Skeletal muscle cell (primary cell): ENCODE measurements around the gene AUH.
"Not testable (repeated sequence)": the region's sequence is repeated elsewhere in the genome, so short reads cannot be mapped to it uniquely, and the experiment has no call there.

Experiments
- DNase-seq: peaks from one replicate; pipeline ENCODE4 v3.0.0-alpha.2; 2010; ENCODE audit warnings: low read depth
- H3K4me3 ChIP-seq: 2 replicates; pipeline ENCODE4 v1.5.1; 2011; ENCODE audit warnings: low read depth, mild to moderate bottlenecking, control low read depth, low read length, moderate library complexity

AUH gene

DNA sequence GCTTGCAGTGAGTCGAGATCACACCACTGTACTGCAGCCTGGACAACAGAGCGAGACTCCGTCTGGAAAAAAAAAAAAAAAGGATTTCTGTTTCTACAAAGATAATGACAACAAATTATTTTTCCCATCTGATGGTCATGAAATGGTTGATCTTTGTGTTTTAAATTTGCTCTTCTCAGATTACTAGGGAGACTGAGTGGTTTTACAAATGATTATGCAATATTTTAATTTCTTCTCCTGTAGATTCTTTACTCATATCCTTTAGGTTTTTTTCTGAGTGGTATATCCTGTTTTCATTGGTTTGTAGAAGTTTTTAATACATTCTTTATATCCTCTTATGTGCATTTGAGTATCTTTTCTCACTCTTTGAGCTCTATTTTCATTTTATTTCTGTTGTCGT lies 20.6 kb upstream of the AUH start:
- no peak for DNase-seq
- H3K4me3 ChIP-seq: no peak overlapping the region

DNA sequence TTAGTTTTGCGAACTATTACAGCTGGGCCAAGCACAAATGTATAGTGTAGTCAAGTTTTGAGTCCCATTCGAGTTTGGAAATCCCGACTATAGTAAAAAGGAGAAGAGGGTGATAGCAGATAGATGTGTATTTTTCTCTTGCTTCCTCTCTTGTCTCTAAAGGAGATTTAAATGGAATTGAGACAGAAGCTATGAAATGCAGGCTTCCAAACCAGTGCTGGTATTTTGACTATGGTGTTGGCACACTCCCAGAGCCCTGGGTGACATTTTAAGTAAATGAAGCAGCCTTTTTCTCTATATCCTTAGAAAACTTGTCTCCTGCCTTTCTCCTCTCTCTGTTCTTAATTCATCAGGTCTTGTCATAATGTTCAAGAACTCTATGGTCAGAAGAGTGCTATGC lies 17.7 kb upstream of the AUH start:
- no peak for DNase-seq
- H3K4me3 ChIP-seq: no peak overlapping the region

DNA sequence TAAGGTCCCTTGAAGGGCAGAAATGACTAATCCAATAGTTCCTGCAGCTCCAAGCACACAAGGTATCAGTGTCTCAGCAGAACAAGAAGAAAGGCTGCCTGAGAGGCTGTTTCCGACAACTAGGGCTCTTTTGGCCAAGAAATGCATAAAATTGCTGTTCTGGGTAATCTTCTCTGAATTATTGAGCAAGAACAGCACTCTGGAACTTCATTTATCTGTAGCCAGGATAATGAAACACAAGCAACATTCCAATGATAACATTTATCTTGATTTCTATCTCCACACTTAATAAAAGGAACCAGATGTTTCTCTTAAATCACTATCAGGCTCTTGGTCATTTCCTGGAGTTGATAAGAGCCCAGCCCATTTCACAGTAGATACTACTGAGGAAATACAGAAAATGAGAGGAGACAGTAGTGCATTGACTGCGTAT lies 17.0 kb upstream of the AUH start:
- DNase-seq: peak; percentile 40
- no peak overlapping the region for H3K4me3 ChIP-seq

DNA sequence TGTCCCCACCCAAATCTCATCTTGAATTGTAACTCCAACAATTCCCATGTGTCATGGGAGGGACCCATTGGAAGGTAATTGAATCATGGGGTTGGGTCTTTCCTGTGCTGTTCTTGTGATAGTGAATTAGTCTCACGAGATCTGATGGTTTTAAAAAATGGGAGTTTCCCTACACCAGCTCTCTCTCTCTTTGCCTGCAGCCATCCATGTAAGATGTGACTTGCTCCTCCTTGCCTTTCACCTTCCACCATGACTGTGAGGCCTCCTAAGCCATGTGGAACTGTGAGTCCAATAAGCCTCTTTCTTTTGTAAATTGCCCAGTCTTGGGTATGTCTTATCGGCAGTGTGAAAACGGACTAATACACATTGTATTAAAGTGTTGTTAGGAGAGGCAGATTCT lies 16.3 kb upstream of the AUH start:
- H3K4me3 ChIP-seq, DNase-seq: not testable (repeated sequence)

DNA sequence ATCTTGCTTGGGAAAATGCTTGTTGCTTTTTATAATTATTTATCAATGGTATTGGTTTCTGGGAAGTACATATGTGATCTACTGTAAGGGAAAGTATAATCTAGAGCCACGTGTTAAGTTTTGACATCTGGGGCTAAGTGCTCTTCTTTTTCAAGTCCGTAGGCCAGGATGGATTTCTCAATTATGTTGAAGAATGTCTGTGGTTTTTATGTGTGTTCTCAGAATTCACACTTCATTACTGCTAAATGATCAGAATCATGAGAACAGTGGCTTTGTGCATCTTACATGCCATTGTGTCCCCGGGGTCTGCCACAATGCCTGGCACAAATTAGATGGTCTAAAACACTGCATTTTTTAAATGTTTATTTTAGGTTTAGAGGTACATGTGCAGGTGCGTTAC lies 14.5 kb upstream of the AUH start:
- DNase-seq: no peak
- no peak overlapping the region for H3K4me3 ChIP-seq

DNA sequence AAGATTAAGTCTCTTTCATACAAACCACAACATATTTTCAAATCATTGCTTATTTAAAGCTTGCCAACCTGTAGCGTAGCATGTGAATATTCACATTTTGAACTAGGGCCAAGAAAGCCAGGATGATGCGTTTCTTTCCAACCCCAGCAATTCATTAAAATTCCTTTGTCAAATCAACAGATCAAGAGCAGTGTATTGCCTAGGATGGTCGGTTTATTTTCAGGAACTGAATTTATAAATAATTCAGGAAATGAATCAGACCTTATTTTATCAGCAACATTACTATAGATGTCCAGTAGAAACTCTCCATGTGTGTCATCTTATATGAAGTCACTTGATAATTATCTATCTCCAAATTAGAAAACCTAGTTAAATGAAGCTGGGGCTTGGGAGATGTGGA lies 13.2 kb upstream of the AUH start:
- H3K4me3 ChIP-seq: no peak overlapping the region
- DNase-seq: no peak

DNA sequence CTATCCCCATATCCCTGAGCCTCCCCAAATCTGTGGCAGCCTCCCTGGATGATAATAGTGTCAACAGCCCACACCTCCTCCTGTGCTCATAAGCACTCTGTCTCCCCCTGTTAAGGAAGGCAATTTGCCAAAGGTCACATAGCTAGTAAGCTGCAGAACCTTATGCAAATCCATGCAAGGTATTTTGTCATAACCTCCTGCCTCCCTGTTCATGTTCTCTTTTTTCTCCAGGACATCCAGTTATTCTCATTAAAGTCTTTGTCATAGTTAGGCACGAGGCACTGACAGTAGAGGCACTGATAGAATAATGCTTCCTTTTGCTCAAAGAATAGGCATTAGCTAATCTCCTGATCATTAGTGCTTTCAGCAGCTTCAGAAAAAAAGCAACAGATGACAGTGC lies 10.2 kb upstream of the AUH start:
- DNase-seq: no peak
- H3K4me3 ChIP-seq: no peak overlapping the region

DNA sequence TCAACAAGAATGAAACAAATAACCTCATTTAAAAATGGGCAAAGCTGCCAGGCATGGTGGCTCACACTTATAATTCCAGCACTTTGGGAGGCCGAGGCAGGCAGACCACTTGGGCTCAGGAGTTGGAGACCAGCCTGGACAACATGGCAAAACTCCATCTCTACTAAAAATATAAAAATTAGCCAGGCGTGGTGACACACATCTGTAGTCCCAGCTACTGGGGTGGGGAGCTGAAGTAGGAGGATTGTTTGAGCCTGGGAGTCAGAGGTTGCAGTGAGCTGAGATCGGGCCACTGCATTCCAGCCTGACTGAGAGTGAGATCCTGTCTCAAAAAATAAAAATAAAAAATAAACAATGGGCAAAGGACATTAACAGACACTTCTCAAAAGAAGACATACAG lies 8.3 kb upstream of the AUH start:
- not testable (repeated sequence) for H3K4me3 ChIP-seq

DNA sequence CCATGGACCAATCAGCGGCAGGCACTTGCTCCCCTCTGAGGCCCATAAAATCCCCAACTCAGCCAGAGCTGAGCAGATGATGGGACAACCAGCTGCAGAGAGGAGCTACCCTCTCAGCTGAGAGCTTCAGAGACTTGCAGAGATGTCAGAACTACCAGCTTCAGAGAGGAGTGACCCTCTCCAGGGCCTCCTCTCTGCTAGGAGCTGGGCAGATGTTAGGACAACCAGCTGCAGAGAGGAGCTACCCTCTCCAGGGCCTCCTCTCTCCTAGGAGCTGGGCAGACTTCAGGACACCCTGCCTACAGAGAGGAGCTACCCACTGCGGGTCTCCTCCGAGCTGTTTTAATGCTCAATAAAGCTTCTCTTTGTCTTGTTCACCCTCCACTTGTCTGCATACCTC lies 3.0 kb upstream of the AUH start:
- H3K4me3 ChIP-seq: no peak overlapping the region
- no peak for DNase-seq

More for the DNA sequence above, 8.3 kb upstream of the AUH start:
- DNase-seq: not testable (repeated sequence)

DNA sequence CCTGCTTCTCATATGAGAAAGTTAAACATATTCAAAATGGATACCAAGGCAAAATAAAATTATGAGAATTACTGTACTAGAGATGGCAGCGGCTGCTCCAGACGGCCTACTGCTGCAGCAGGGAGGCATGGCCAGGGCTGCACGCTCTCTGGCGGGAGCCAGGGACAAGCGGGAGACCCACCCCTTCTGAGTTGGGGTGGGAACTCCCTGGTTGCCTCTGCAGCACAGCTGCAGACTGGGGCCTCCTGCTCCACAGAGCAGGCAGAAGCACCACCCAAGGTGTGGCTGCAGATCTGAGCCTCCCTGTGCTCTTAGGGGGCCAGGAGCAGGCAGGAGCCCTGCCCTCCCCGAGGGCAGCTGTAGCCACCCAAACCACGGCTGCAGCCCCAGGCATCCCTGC lies 2.3 kb upstream of the AUH start:
- DNase-seq: no peak
- H3K4me3 ChIP-seq: no peak overlapping the region

DNA sequence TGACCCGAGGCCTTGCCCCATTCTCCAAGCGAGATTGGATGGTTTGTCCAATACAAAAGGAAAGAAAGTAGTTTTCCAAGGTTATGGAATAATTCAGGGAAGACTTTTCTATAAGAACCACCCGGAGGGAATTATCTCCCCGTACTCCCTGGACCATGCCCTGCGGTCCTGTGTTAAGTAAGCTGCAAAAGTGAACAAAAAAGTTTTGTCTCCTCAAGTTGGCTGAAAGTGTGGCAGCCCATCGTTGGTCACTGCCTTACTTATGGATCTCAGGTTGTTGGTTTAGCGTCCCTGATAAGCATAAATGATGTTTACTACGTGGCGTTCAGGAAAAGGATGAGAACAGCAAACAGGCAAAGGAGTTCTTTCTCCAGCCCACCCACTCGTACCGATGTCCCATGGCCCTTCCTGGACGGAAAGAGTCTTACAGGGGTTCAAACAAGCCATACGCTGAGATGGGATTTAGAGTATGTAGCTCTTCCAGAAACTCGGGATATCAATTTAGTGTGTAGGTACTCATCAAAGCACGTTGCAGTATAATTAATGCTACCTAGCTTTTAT lies 413 bp upstream of the AUH start:
- peak overlapping the region; percentile 33 for H3K4me3 ChIP-seq
- no peak for DNase-seq

DNA sequence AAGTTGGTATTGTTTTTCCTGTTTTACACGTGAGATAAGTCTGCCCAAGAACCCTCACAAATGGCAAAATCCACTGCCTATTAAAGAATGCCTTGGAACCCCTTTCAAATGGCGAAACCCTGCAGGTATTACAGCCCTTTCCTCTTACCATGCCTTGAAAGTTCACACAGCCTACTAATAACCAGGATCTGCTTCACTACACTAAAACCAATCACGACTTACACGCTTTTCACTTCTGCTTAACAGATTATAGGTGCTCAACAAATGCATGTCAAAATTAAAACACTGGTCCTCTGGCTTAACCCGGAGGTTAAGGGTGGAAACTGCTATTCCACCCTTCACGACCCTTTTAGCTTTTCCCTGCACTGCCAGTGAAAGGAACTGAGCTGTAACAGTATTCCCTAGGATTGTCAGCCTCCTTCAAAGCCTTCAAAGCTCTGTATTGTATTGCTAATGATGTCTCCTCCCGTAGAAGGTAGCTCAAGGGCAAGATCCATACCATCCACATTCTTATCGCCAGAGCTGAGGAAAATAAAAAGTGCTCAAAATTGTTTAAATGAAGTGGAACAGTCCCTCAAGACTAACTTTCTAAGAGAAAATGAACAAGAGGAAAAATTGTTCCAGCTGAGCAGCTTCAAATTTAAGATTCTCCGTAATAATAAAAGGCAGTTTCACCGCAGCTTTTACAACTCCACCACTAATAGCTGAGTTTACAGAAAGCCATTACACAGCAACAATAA lies 997 bp downstream of the AUH start:
- DNase-seq: no peak
- H3K4me3 ChIP-seq: peak overlapping the region; percentile 78

DNA sequence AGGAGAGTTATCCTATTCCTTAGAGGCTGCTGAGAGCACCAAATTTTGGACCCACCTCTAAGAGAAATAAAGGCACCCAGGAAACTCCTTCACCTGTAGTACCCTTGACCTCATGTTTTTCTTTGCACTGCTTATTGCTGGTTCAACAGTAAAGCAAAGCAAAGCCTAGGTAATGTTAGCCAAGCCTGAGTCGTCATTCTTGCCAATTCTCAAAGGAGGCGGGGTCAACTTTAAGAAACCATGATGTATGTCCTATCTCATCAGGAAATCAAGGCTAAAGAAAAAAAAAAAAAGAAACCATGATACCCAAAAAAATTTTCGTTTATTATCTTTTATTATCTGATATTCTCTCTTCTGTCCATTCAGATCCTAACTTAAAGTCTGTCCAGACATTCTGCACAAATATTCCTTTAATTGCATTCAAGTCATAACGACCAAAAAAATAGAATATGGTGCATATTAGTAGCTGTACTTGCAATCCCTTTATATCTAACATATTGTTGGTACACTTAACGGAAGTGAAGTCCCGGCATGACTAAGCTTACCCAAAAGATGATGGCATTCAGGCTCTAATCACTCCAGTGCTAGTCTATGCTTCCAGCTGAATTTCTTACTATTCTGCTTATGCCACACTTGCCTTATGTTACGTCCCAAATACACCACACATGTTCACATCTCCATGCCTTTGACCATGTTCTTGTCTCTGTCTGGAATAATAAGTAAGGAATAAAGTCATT lies 1.8 kb downstream of the AUH start:
- H3K4me3 ChIP-seq: peak overlapping the region; percentile 78
- DNase-seq: no peak

DNA sequence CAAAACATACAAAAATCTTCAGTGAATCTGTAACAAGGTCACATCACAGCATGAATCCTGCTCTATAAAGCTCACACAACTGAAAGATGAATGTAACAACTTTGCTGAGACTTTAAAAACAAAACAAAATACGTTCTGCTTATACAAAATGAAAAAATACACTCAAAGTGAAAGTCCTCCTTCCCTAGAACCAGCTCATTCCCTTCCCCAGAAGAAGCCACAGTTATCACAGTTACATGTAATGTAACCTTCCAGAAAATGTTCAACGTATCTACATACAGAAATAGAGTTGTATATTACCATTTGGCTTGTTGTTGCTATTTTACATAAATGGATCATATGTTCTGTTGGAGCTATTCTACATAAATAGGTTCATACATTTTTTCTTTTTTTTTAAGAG lies 2.6 kb downstream of the AUH start:
- no peak for DNase-seq
- H3K4me3 ChIP-seq: no peak overlapping the region

DNA sequence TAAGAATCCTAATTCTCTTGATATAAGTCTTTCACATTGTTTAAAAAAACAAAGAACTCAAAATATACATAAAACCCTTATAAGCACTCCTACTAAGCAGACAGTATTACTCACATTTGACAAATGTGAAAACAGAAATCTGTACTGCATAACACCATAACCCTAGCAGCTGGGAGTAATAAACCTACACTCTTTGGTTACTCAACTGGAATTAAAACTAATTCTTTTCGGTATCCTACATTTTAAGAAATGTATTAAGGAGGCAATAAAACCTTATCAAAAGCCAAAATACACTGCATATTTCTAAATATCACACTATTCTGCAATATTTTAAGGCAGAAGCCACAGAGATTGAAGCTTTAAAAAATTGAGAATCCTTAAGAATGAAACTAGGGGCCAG lies 6.8 kb downstream of the AUH start:
- no peak for DNase-seq
- no peak overlapping the region for H3K4me3 ChIP-seq

DNA sequence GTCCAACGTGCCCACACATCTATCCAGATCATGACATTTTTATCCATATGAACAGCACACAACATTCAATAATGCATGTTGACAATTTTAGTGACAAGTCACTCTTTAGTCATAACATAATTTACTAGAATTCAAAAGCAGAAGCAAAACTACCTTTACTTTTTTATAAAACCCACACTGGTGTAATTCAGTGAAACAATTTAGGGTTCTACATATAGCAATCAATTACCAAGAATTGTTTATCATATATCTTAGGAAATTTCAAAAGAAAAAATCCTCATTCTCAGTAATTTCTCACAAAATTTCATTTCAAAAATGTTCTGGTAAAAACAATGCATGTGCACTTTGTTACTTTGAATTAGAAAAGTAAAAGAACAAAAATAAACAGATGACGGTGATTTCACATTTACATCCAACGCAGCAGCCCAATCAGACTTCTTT lies 12.6 kb downstream of the AUH start:
- H3K4me3 ChIP-seq: no peak overlapping the region
- no peak for DNase-seq

DNA sequence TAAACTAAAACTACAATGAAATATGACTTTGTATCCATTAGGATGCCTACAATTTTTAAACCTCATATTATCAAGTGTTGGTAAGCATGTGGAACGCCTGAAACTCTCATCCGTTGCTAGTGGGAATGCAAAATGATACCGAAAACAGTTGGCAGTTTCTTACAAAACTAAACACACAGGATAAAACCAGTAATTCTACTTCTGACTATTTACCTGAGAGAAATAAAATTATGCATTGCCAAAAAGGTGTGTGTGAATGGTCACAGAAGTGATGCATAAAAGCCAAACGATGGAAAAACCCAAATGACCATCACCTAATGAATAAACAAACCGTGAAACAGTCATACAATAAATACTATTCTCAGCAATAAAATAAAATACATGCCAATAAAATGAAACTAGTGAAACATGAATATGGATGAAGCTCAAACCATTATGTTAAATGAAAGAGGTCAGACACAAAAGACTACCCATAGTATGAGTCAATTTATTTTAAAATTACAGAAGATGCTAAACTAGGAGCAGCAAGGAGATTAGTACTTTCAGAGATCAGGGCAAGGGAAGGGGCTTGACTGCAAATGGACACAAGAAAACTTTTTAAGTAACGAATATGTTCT lies 13.4 kb downstream of the AUH start:
- DNase-seq: no peak
- no peak overlapping the region for H3K4me3 ChIP-seq

DNA sequence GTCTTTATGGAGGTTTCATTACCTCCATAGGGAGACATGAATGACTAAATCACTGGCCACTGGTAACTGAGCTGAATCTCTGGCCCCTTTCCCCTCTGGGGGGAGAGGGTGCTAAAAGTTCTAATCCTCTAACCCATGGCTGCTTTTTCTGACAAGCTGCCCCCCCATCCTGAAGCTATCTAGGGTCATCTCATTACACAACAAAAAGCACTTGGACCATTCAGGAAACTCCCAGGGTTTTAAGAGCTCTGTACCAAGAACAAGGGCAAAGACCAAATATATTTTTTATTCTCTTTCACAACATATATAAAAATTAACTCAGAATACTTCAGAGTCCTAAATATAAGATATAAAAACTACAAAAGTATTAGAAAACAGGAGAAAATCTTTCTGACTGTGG lies 14.3 kb downstream of the AUH start:
- DNase-seq: no peak
- no peak overlapping the region for H3K4me3 ChIP-seq

DNA sequence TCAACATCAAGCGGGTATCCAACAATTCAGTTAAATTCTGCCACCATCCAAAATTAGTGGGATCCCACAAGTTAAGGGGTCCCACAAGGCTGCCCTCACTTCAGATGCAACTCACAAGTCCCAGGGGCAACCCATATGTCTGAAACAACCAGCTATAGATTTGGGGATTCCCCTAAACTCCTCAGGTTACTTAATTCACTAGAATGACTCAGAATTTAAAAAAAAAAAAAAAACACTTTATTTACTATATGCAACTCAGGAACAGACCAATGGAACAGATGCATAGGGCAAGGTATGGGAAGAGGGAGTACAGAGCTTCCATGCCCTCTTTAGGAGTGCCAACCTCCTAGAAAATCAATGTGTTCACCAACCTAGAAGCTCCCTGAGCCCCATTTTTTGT lies 15.1 kb downstream of the AUH start:
- no peak for DNase-seq
- no peak overlapping the region for H3K4me3 ChIP-seq

DNA sequence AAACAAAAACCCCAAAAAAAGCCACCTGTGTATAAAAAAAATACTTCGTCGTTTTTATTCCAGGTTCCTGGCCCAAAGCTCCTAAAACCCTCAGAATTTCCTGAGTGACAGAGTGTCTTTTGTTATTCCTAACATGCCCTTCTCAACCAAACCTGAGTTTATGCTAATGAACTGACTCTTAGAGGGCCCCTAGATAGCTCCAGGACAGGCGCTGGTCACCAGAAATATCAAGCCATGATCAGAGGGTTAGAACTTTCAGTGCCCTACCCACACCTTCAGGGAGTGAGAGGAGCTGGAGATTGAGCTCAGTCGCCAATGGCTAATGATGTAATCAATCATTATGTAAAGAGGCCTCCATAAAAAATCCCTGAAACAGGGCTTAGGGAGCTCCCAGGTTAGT lies 15.7 kb downstream of the AUH start:
- DNase-seq: no peak
- H3K4me3 ChIP-seq: no peak overlapping the region
